Loucy (cell line): Measurements from ENCODE around the gene HMCN1.

Source experiments
- EZH2phosphoT487 ChIP-seq: fragments of 200-600 bp; IDR thresholded peaks from 2 replicates; pipeline ENCODE4 v1.6.1; 2018; ENCODE audit warnings: antibody characterized with exemption, mild to moderate bottlenecking, moderate library complexity, borderline replicate concordance
- TF ChIP-seq, protein P1 (sequence below): fragments of 200-600 bp; sonication (generic); conservative IDR thresholded peaks from 2 replicates; pipeline ENCODE4 v1.5.1; 2014; ENCODE audit warnings: mild to moderate bottlenecking, antibody characterized with exemption, low read length

DNA sequence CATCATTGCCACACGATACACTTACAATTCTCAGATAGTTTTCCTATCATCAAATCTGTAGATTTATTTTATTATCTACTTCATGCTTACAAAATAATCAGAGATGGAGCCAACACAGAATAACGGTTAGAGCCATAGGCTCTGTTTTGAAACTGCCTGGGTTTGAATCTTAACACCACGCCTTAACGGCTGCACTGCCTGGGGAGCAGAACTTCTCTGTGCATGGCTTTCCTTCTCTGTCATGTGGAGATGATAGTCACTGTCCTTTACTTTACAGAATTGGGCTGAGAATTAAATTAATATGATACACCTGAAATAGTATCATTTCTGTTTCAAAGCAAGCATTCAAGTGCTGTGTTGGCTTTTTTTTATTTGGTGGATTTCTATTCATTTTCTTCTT is 177.8 kb downstream of the HMCN1 start:
- TF ChIP-seq, protein P1, sequence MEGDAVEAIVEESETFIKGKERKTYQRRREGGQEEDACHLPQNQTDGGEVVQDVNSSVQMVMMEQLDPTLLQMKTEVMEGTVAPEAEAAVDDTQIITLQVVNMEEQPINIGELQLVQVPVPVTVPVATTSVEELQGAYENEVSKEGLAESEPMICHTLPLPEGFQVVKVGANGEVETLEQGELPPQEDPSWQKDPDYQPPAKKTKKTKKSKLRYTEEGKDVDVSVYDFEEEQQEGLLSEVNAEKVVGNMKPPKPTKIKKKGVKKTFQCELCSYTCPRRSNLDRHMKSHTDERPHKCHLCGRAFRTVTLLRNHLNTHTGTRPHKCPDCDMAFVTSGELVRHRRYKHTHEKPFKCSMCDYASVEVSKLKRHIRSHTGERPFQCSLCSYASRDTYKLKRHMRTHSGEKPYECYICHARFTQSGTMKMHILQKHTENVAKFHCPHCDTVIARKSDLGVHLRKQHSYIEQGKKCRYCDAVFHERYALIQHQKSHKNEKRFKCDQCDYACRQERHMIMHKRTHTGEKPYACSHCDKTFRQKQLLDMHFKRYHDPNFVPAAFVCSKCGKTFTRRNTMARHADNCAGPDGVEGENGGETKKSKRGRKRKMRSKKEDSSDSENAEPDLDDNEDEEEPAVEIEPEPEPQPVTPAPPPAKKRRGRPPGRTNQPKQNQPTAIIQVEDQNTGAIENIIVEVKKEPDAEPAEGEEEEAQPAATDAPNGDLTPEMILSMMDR, result no peak
- no peak for TF ChIP-seq EZH2phosphoT487
